Left cardiac atrium (tissue), 4 donors: ENCODE results near the gene NBR1. TPM values are rescaled to one million over a fixed set of nuclear protein-coding genes. Genes with fewer than 3 reads are reported as not detected.
"Not testable (repeated sequence)": the region's sequence is repeated elsewhere in the genome, so short reads cannot be mapped to it uniquely, and the experiment has no call there.

Source experiments
- ATAC-seq, 2 donors: fragments of 200-7000 bp; cut with Tn5 transposase; one replicate each; pipeline ENCODE4 v1.9.1; 2020; ENCODE audit warnings: mild to moderate bottlenecking in 2 of 2, moderate library complexity in 2 of 2
- DNase-seq: peaks from one replicate; pipeline ENCODE4 v3.0.0-alpha.2; 2020
- intact Hi-C, 2 donors: fragments of 100-400 bp; cut with DNase I; formaldehyde crosslinking; loops; one replicate each; pipeline versions ENCODE4 v1.14.1 to v1.15.1; 2022 to 2023
- total RNA-seq, 2 donors: library from RNA; stranded (reverse); fragmentation: NEBNext Ultra II Directional; extraction: Animal tissue kit (Norgen Biotek cat#: 25700); gene quantifications; one replicate each; pipeline ENCODE4 v1.2.1, GENCODE V29; 2021
- donor health status: DM: no; HTN: yes; CAD: no.
- donor health status: DM: no; HTN: yes; CAD: no; lungs with severe emphysema.
- donor health status: DM: yes; HTN: yes; CAD: no.
- donor health status: Dilated cardiomyopathy.

Gene NBR1
- total RNA-seq, 2 donors from 2014 or later: 71.9 to 87.2 TPM

GRCh38 chr17:43146649-43147048 lies 24.4 kb upstream of the NBR1 start:
- intact Hi-C loops: no loop called here
- no peak for ATAC-seq

GRCh38 chr17:43151880-43152456 lies 19.0 kb upstream of the NBR1 start:
- ATAC-seq: no peak
- intact Hi-C loops: no loop called here

More at GRCh38 chr17:43146649-43147048, 24.4 kb upstream of the NBR1 start:
- no peak for DNase-seq

DNA sequence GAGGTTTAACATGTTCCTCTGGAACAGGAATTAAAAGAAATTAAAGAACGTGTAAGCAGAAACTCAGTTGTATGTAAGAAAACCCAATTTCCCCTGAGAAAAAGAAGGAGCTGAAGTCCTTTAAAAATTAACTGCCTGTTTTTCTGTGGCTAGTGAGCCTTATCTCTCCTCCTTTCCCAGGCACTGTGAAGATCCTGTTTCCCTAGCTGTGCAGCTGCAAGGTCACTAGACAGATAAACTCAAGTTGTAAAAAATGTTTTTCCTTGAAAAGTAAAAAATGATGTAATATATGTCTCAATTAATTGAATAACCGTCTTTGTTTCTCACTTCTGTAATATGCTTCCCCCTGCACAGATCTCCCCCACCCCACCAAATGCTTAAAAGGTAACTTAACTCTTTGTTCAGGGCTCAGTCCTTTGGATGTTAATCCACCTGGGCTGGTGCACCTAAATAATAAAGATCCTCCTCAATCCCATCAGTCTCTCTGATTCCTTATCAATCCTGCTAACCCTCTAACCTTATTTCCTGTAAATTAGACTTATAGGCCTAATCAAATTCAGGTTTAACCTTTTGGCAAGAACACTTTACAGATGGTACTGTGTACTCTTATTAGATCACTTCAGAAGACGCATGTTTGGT lies 17.7 kb upstream of the NBR1 start:
- ATAC-seq, intact Hi-C loops, DNase-seq: not testable (repeated sequence)

More at GRCh38 chr17:43151880-43152456, 19.0 kb upstream of the NBR1 start:
- DNase-seq: no peak

GRCh38 chr17:43155666-43156065 lies 15.3 kb upstream of the NBR1 start:
- intact Hi-C loops: no loop called here
- no peak for ATAC-seq
- DNase-seq: no peak

GRCh38 chr17:43159232-43159631 lies 11.8 kb upstream of the NBR1 start:
- intact Hi-C loops, DNase-seq, ATAC-seq: not testable (repeated sequence)

GRCh38 chr17:43159957-43160356 lies 11.1 kb upstream of the NBR1 start:
- DNase-seq, ATAC-seq, intact Hi-C loops: not testable (repeated sequence)

DNA sequence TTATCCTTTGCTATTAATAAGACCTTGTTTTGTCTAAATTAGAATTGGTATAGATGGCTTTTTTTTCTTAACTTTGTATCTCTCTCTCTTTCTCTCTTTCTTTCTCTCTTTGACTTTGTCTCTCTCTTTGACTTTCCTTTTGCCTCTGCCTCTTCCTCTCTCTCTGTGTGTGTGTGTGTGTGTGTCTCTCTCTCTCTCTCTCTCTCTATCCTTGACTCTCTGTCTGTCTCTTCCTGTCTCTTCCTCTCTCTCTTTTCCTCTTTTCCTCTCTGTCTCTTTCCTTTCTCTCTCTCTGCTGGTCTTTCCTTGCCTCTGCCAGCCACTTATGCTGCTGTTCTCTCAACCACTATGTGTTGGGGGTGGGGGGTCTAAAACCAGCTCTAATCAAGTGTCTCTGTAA lies 5.0 kb upstream of the NBR1 start:
- ATAC-seq, intact Hi-C loops, DNase-seq: not testable (repeated sequence)

GRCh38 chr17:43169561-43170139 lies 1.4 kb upstream of the NBR1 start:
- intact Hi-C loops: loop anchor here in 1 of 2 donors (5.0 kb wide), 2 partner anchors 147 to 162 kb away; partner anchors contain the start of genes IFI35 and VAT1
- ATAC-seq: peak; percentile 10 to 25
- peak; percentile 32 for DNase-seq

- intact Hi-C loops: loop anchor here in 1 of 2 donors (5.0 kb wide), 2 partner anchors 148 to 163 kb away; partner anchors contain the start of genes IFI35 and VAT1
- DNase-seq (peak; percentile 91), ATAC-seq (peak; percentile 91 to 92)
Observed at GRCh38 chr17:43170140-43170765, 761 bp upstream of the NBR1 start.

DNA sequence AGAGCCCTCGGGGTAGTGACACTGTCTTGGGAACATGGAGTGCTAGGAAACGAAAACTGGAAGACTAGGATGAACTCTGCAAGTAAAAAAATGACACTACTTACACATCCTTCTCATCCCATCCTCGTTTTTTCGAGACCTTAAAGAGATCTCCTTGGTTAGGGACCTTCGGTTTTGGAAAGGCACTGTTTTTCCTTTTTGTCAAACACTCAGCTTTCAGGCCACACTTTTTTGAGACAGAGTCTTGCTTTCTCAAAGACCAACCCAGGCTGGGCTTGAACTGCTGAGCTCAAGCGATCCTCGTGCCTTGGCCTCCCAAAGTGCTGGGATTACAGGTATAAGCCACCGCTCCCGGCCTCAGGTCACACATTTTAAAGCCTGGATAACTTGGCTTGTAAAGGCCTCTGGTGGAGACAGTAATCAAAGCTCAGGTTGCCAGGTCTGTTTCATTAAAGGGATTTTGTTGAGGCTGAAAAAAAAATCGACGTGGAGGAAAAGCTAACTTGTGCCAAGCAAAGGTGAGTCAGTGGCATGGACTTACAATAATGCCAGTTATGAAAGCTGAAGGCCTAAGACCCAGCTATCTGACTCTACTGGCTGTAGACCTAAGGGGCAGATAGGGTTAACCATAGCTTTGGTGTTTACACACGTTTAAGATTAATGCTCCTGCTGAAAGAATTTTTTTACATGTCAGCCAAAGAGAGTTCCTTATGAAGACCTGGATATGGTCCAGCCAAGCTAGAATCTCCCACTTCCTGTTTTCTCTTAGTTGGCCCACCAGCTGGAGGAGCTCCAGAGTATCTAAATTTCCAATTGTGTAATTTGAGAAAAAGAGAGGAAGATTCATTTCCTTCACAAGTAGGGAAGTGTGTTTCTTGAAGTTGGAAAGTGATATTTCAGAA lies 823 bp downstream of the NBR1 start:
- intact Hi-C loops: loop anchor here in 1 of 2 donors (5.0 kb wide), 2 partner anchors 150 to 165 kb away; partner anchors contain the start of genes IFI35 and VAT1
- DNase-seq: peak; percentile 44
- ATAC-seq: peak in 1 of 2 donors; percentile 37

- DNase-seq (no peak), ATAC-seq (no peak)
- intact Hi-C loops: no loop called here
Observed at GRCh38 chr17:43175213-43176118, 4.5 kb downstream of the NBR1 start.

- intact Hi-C loops: no loop called here
- ATAC-seq: no peak
- no peak for DNase-seq
Observed at GRCh38 chr17:43176119-43176570, 5.1 kb downstream of the NBR1 start.

DNA sequence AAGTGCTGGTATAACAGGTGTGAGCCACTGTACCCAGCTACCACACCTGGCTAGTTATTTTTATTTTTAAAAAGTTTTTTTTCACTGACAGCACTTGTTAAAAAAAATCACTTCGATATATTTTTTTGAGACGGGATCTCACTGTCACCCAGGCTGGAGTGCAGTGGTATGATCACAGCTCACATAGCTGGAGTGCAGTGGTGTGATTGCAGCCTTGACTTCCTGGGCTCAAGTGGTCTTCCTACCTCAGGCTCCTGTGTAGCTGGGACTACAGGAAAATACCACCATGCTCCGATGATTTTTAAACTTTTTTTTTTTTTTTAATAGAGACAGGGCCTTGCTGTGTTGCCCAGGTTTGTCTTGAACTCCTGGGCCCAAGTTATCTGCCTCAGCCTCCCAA lies 12.9 kb downstream of the NBR1 start:
- ATAC-seq: no peak
- intact Hi-C loops: no loop called here
- no peak for DNase-seq

GRCh38 chr17:43186656-43187055 lies 15.6 kb downstream of the NBR1 start:
- intact Hi-C loops, ATAC-seq, DNase-seq: not testable (repeated sequence)

DNA sequence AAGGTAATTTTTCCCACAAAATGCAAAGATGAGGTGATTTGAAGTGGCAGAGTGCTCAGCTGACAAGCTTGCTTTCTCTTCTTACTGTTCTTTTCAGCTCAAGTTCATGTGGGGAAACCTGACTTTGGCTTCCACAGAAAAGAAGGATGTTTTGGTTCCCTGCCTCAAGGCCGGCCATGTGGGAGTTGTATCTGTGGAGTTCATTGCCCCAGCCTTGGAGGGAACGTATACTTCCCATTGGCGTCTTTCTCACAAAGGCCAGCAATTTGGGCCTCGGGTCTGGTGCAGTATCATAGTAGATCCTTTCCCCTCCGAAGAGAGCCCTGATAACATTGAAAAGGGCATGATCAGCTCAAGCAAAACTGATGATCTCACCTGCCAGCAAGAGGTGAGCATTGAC lies 22.2 kb downstream of the NBR1 start:
- ATAC-seq (no peak), DNase-seq (no peak)
- intact Hi-C loops: loop anchor here in 1 of 2 donors (10.0 kb wide), 1 partner anchor 312 kb away; no protein-coding TSS in a partner anchor

DNA sequence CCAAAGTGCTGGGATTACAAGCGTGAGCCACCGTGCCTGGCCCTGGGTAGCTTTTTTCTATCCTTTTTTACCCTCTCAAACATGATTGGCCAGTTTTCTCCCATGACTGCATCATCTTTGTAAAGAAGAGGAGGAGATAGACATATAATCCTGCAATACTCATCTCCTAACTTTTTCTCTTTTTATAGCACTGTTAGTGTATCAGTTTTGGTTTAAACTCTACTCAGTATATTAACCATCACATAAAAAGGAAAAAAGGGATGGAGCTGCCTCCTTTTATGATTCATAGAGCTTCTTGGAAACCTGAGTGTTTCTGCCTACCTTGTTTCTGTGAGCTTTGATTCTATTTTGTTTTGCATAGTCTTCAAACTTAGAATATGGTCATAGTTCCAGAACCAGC lies 28.6 kb downstream of the NBR1 start:
- intact Hi-C loops: loop anchor here in 1 of 2 donors (10.0 kb wide), 1 partner anchor 305 kb away; no protein-coding TSS in a partner anchor
- ATAC-seq (no peak), DNase-seq (no peak)

- no peak for DNase-seq
- no peak for ATAC-seq
- intact Hi-C loops: no loop called here
Observed at GRCh38 chr17:43200127-43200526, 29.1 kb downstream of the NBR1 start.
